K562 (cell line): ENCODE results near the gene CD300H. TPM values are rescaled to one million over a fixed set of nuclear protein-coding genes. Genes with fewer than 3 reads are reported as not detected.
A peak's percentile ranks its signal among the peaks of the same experiment; 100 is the strongest.

ENCODE experiments used
- ATAC-seq: fragments of 200-7000 bp; cut with Tn5 transposase; 3 replicates; pipeline ENCODE4 v1.9.1; 2020; ENCODE audit warnings: moderate library complexity
- BruUV-seq: library from RNA; stranded (reverse); fragments of 400-500 nt; replicated peaks from 2 replicates; lab custom pipeline; 2021; lab: Mats Ljungman, UMichigan
- CTCF ChIA-PET: fragments of 300-600 bp; formaldehyde crosslinking; extraction: SDS; loops from one replicate; lab custom pipeline; 2021; ENCODE audit warnings: low intra/inter-chr PET ratio; lab: Yijun Ruan, JAX
- POLR2A ChIA-PET: fragments of 300-600, 350-650 bp; sonication (Branson Sonifier 250); formaldehyde crosslinking; extraction: SDS; loops from one replicate; lab custom pipeline; 2021; ENCODE audit warnings: antibody characterized with exemption, inconsistent platforms; lab: Yijun Ruan, JAX
- DNase-seq, 4 experiments: peaks; one replicate each; pipeline versions ENCODE4 v3.0.0 to v3.0.0-alpha.2; 2011 to 2018; ENCODE audit warnings: low spot score in 3 of 4, mixed read lengths in 3 of 4; ENCODE audit errors: extremely low read depth in 1 of 4
- FAIRE-seq: peaks from 2 replicates; lab custom pipeline; 2011; peaks lifted over from hg19 to GRCh38; lab: Jason Lieb, UNC
- H2AFZ ChIP-seq: 2 replicates; pipeline ENCODE4 v1.6.0; 2011; ENCODE audit warnings: low read depth, low read length, control low read depth, inconsistent platforms
- H3K27ac ChIP-seq: fragments of 200-600 bp; 3 replicates; pipeline ENCODE4 v1.8.0; 2011; ENCODE audit warnings: low read depth, mild to moderate bottlenecking, control low read depth, inconsistent platforms, low read length, moderate library complexity, mixed read lengths; ENCODE audit errors: extremely low read depth
- H3K27me3 ChIP-seq, 2 experiments: fragments of 300-600 bp in 1 of 2; 2 replicates in 1 of 2; 3 replicates in 1 of 2; pipeline versions ENCODE4 v1.6.0 to v1.8.0; 2011; ENCODE audit warnings: inconsistent platforms in 2 of 2, low read length in 2 of 2, mild to moderate bottlenecking in 1 of 2, mixed read lengths in 1 of 2, moderate library complexity in 1 of 2; ENCODE audit not compliant: control insufficient read depth in 2 of 2, insufficient read depth in 2 of 2
- H3K36me3 ChIP-seq: fragments of 300-600 bp; 3 replicates; pipeline ENCODE4 v1.8.0; 2011; ENCODE audit warnings: mild to moderate bottlenecking, low read length, inconsistent platforms; ENCODE audit not compliant: control insufficient read depth, insufficient read depth
- H3K4me1 ChIP-seq, 2 experiments: fragments of 200-600 bp in 1 of 2; replicated peaks in 1 of 2; 2 replicates in 1 of 2; 3 replicates in 1 of 2; pipeline versions ENCODE4 v1.5.1 to v1.8.0; 2011; ENCODE audit warnings: inconsistent platforms in 2 of 2, low read length in 2 of 2, mild to moderate bottlenecking in 1 of 2, mixed read lengths in 1 of 2, moderate library complexity in 1 of 2; ENCODE audit not compliant: control insufficient read depth in 2 of 2, insufficient read depth in 2 of 2
- H3K4me2 ChIP-seq: 2 replicates; pipeline ENCODE4 v1.6.1; 2011; ENCODE audit warnings: low read length, control low read depth, inconsistent platforms, mixed read lengths; ENCODE audit not compliant: insufficient read depth
- H3K4me3 ChIP-seq: fragments of 200-600 bp; sonication (generic), shearing (Covaris generic); 2 replicates; pipeline ENCODE4 v1.5.1; 2016; ENCODE audit warnings: control low read depth, inconsistent platforms
- H3K79me2 ChIP-seq: fragments of 200-600 bp; 3 replicates; pipeline ENCODE4 v1.8.0; 2011; ENCODE audit warnings: low read length, inconsistent platforms; ENCODE audit not compliant: control insufficient read depth, insufficient read depth
- H3K9ac ChIP-seq, 2 experiments: 2 replicates each; pipeline versions ENCODE4 v1.6.0 to v1.6.1; 2011; ENCODE audit warnings: low read depth in 2 of 2, low read length in 2 of 2, control low read depth in 1 of 2, inconsistent platforms in 1 of 2, mild to moderate bottlenecking in 1 of 2, mixed read lengths in 1 of 2; ENCODE audit not compliant: insufficient read depth in 1 of 2
- H3K9me1 ChIP-seq: one replicate; pipeline ENCODE4 v1.6.0; 2011; ENCODE audit warnings: inconsistent platforms, mild to moderate bottlenecking, low read length, moderate library complexity; ENCODE audit not compliant: control insufficient read depth, insufficient read depth
- H3K9me3 ChIP-seq: replicated peaks from 2 replicates; pipeline ENCODE4 v1.5.1; 2011; ENCODE audit warnings: low read depth, low read length, inconsistent platforms; ENCODE audit not compliant: control insufficient read depth, insufficient read depth
- H4K20me1 ChIP-seq: replicated peaks from 2 replicates; pipeline ENCODE4 v1.6.1; 2011; ENCODE audit warnings: low read length, inconsistent platforms, mixed read lengths; ENCODE audit not compliant: control insufficient read depth, insufficient read depth
- CBFB ChIP-seq: sonication (generic); formaldehyde crosslinking; IDR thresholded peaks from 2 replicates; pipeline ENCODE4 v1.4.0; 2020; ENCODE audit warnings: mild to moderate bottlenecking, missing genetic modification reagents
- SMAD2 ChIP-seq: fragments of 150-350 bp; IDR thresholded peaks from 2 replicates; pipeline ENCODE4 v1.6.1; 2014; ENCODE audit warnings: low read depth, mild to moderate bottlenecking, low read length
- TAF1 ChIP-seq: IDR thresholded peaks from 2 replicates; pipeline ENCODE4 v1.6.1; 2011; ENCODE audit warnings: mild to moderate bottlenecking, low read length, moderate library complexity; ENCODE audit not compliant: insufficient read depth, control insufficient read depth, severe bottlenecking; ENCODE audit errors: extremely low read depth
- ZNF165 ChIP-seq: fragments of 250-450 bp; sonication (Bioruptor Pico); IDR thresholded peaks from 2 replicates; pipeline ENCODE4 v1.4.0; 2020; ENCODE audit warnings: borderline replicate concordance
- ZNF274 ChIP-seq: IDR thresholded peaks from 2 replicates; pipeline ENCODE4 v1.6.1; 2011; ENCODE audit warnings: low read depth, mild to moderate bottlenecking, low read length, moderate library complexity, borderline replicate concordance
- ZNF511 ChIP-seq: sonication (generic); formaldehyde crosslinking; IDR thresholded peaks from 2 replicates; pipeline ENCODE4 v1.8.0; 2022; ENCODE audit warnings: mild to moderate bottlenecking, missing genetic modification reagents
- WGBS: fragments of 100-300 bp; shearing (Covaris generic); methylation state at CpG from one replicate; pipeline ENCODE4 v1.1.6; 2016; ENCODE audit warnings: low coverage, mixed read lengths; ENCODE audit not compliant: insufficient coverage; ENCODE audit errors: missing lambda C conversion rate; 5-methylcytosine and 5-hydroxymethylcytosine counted together
- in situ Hi-C: fragments of 300-500 bp; cut with MboI; formaldehyde crosslinking; loops from 4 replicates; pipeline ENCODE4 v1.15.0; 2018; ENCODE audit warnings: inconsistent platforms, mixed read lengths
- intact Hi-C: fragments of 100-400 bp; cut with micrococcal nuclease; formaldehyde crosslinking; loops from 2 replicates; pipeline ENCODE4 v1.14.2; 2022
- polyA plus RNA-seq, 8 experiments: library from polyadenylated mRNA; depleted of rRNA in 4 of 8; stranded (reverse) in 5 of 8; unstranded in 3 of 8; fragments of >200 nt; fragmentation: Nextera tagmentation in 2 of 8; fragmentation: Illumina TruSeq in 1 of 8; extraction: Ambion mirVana in 2 of 8; extraction: Trizol in 1 of 8; gene quantifications; 2 replicates each; pipeline versions ENCODE4 v1.2.1 to v1.2.3, GENCODE V29; 2011 to 2014; ENCODE audit warnings: inconsistent platforms in 1 of 8, missing spikeins in 1 of 8
- total RNA-seq, 7 experiments: library from RNA; depleted of rRNA in 6 of 7; stranded (reverse); fragments of >200 nt in 6 of 7; fragmentation: Illumina TruSeq in 2 of 7; extraction: Trizol in 2 of 7; gene quantifications; 2 replicates each; pipeline versions ENCODE4 v1.2.1 to v1.2.3, GENCODE V29; 2011 to 2021; ENCODE audit warnings: low replicate concordance in 1 of 7
- TF ChIP-seq, protein P1 (sequence below): fragments of 450-650 bp; formaldehyde crosslinking; IDR thresholded peaks from 2 replicates; pipeline ENCODE4 v1.4.0; 2020; ENCODE audit warnings: mild to moderate bottlenecking, moderate library complexity

The CD300H gene
- total and polyA plus RNA-seq, 9 of the 15 experiments (the other 6 are each of a cell fraction or from before 2014, with no cell fraction given): not detected

DNA sequence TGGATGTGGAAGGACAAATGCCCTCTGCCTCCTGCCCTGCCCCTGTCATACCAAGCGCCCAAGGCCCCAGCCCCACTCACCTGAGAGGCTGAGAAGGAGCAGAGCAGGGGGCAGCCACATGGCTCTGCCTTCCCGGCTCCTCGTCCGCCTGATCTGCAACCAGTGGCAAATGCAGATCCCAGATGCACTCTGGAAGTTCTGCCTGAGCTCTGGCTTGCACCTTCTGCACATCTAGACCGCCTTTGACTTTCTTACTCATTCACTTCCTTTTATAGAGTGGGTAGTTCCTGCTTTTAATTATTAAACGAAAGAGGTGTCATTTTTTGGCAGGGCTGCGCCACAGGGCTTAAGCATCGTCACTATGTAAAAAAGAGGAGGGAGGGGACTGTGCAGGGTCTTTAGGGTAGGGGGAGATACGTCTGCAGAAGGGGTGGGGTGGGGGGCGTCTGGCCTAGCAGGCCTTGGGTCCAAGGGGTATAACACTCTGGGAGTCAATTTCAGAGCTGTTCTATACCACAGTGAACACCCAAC lies 36.0 kb downstream of the CD300H start, which contains the start of gene CD300LB:
TSS of gene CD300LB (minus strand) at position 245 of the 531 bp plus-strand sequence. CDS start at position 120, 125 bp downstream.
- FAIRE-seq (no peak), ATAC-seq (no peak), DNase-seq (no peak)
- H3K79me2 ChIP-seq: no peaks in the 10 kb centered on the region
- WGBS: 24% methylated on average over 8 of the region's 10 CpGs
- H4K20me1 ChIP-seq: no peaks in the 10 kb centered on the region
- POLR2A ChIA-PET: no interaction called here
- H3K27ac ChIP-seq: no peak within 1 kb of the TSS
- no peak within 1 kb of the TSS for H3K4me3 ChIP-seq
- H3K9ac ChIP-seq: no peak within 1 kb of the TSS
- no peaks in the 10 kb centered on the region for H3K9me1 ChIP-seq
- in situ Hi-C loops (no loop called here), intact Hi-C loops (loop anchor here (5.0 kb wide), 1 partner anchor 164 kb away; the partner anchor contains the start of gene GPR142)
- no peaks in the 10 kb centered on the region for H3K36me3 ChIP-seq
- no peaks in the 10 kb centered on the region for H3K9me3 ChIP-seq
- no peaks in the 10 kb centered on the region; a peak in 1 of 5 replicates for H3K4me1 ChIP-seq
- no peak within 1 kb of the TSS for H3K4me2 ChIP-seq
- H2AFZ ChIP-seq: peak within 1 kb of the TSS; percentile 48
- H3K27me3 ChIP-seq: peaks cover 3 to 36% of the 10 kb centered on the region in 2 experiments; a peak in 4 of 5 replicates
- CTCF ChIA-PET: interaction anchor here (0.6 to 0.7 kb wide), 2 partner anchors 155 to 363 kb away, joined by 3 to 4 read pairs; no protein-coding TSS in a partner anchor
- TF ChIP-seq, protein P1, sequence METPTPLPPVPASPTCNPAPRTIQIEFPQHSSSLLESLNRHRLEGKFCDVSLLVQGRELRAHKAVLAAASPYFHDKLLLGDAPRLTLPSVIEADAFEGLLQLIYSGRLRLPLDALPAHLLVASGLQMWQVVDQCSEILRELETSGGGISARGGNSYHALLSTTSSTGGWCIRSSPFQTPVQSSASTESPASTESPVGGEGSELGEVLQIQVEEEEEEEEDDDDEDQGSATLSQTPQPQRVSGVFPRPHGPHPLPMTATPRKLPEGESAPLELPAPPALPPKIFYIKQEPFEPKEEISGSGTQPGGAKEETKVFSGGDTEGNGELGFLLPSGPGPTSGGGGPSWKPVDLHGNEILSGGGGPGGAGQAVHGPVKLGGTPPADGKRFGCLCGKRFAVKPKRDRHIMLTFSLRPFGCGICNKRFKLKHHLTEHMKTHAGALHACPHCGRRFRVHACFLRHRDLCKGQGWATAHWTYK: no peak
- TF ChIP-seq ZNF165: no peak
- TF ChIP-seq CBFB (CRISPR knock-in tag): no peak
- TF ChIP-seq TAF1: no peak
- TF ChIP-seq ZNF511 (CRISPR knock-in tag): no peak
- no peak for TF ChIP-seq SMAD2
- no peak for TF ChIP-seq ZNF274
- TF ChIP-seq, all 486 proteins: peak for 0
- BruUV-seq: no TSS peak
